SH-SY5Y (cell line): ENCODE results near the gene PATJ.

ENCODE experiments used
- GATA2 ChIP-seq: IDR thresholded peaks from 2 replicates; pipeline ENCODE4 v1.6.1; 2011; ENCODE audit warnings: mild to moderate bottlenecking, low read depth, low read length
- GATA3 ChIP-seq: IDR thresholded peaks from 2 replicates; pipeline ENCODE4 v1.6.1; 2011; ENCODE audit warnings: low read depth, mild to moderate bottlenecking, low read length, moderate library complexity

The PATJ gene

DNA sequence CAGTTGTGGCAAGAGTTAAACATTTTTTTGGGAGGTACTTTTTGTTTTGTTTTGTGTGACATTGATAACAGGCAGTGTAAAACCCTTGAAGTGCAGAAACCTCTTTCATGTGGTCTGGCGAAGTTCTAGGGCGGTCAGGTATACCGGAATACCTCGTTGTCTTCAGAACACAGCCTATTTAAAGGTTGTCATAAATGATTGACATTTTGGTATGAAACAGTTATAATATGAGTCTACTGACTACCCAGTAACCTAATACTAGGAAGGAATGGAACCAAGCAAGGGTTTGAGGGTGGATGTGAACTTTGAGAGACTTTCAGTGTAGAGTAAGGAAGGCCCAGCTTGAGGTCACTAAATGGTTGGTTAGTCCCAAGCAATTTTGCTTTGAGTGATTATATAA is 40.5 kb downstream of the PATJ start:
- TF ChIP-seq GATA3 (no peak), GATA2 (no peak)

- TF ChIP-seq GATA3 (no peak), GATA2 (no peak)
Observed at GRCh38 chr1:61784726-61785125, 42.4 kb downstream of the PATJ start.

DNA sequence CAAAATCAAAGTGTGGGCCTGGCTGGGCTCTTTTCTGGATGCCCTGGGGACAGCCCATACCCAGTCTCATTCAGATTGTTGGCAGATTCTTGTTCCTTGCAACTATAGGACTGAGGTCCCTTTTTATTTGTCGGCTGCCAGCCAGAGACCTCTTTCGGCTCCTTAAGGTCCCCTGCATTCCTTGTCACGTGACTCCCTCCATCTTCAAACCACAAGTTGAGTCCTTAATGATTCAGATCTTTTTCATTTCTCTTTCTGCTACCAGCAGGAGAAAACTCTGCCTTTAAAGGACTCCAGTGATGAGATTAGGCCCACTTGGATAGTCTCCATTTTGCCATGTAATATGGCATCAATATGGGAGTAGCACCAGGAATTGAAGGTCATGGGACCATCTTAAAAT is 48.6 kb downstream of the PATJ start:
- TF ChIP-seq GATA2 (no peak), GATA3 (no peak)

GRCh38 chr1:61797045-61797755 is 54.9 kb downstream of the PATJ start:
- no peak for TF ChIP-seq GATA3
- TF ChIP-seq GATA2, result no peak

- TF ChIP-seq GATA2 (no peak), GATA3 (no peak)
Observed at GRCh38 chr1:61807606-61808140, 65.4 kb downstream of the PATJ start.

DNA sequence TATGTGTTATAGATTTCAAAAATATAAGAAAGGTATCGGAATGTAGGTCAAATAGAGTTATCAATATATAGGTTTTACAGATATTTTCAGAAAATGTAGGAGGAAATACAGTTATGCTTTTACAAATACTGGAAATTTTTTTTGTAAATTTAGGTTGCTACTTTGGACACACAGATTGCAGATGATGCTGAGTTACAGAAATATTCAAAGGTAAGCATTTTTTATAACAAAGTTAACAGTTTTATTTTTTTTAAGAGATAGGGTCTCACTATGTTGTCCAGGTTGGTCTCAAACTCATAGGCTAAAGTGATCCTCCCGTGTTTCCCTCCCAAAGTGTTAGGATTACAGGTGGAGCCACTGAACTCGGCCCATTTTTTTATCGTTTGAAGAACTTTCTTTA is 66.0 kb downstream of the PATJ start:
- TF ChIP-seq GATA2, result no peak
- no peak for TF ChIP-seq GATA3

- TF ChIP-seq GATA3 (no peak), GATA2 (no peak)
Observed at GRCh38 chr1:61808968-61809367, 66.7 kb downstream of the PATJ start.

- no peak for TF ChIP-seq GATA3
- TF ChIP-seq GATA2, result no peak
Observed at GRCh38 chr1:61812916-61813315, 70.6 kb downstream of the PATJ start.

- no peak for TF ChIP-seq GATA3
- no peak for TF ChIP-seq GATA2
Observed at GRCh38 chr1:61816191-61816590, 73.9 kb downstream of the PATJ start.

DNA sequence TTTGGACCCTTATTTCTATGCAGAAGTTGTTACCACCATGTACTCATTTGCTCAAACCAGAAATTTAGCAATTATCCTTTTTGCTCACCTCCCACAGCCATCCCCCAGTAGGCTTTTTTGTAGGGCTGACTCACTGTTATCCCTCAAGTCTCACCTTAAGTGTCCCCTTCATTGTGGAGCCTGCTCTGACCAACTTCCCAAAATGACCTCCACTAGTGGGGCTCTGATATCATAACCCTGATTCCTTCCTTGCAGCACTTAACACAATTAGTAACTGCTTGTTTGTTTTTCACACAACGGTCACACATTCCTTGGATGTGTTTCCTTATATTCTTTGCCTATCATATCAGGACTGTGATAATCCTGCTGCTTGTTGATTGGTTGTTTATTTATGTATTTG is 76.7 kb downstream of the PATJ start:
- TF ChIP-seq GATA3 (no peak), GATA2 (no peak)

DNA sequence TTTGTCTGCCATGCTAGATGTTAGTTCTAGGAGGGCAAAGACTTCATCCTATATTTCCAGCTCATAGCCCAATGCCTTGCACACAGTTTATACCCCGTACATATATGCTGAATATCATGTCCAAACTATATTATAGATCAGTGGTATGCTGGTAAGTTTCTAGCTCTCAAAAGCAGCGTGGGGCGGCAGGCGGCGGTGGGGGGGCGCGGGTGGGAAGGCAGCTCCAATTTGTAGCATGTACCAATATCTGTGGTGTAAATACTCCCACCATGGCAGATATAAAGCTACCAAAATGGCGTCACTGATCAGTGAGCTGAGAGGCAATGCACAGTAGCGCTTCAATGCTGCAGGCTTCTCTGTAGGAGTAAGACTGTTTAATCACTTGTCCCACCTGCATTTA is 77.1 kb downstream of the PATJ start:
- no peak for TF ChIP-seq GATA2
- TF ChIP-seq GATA3, result no peak

GRCh38 chr1:61825393-61825792 is 83.1 kb downstream of the PATJ start:
- no peak for TF ChIP-seq GATA3
- no peak for TF ChIP-seq GATA2

DNA sequence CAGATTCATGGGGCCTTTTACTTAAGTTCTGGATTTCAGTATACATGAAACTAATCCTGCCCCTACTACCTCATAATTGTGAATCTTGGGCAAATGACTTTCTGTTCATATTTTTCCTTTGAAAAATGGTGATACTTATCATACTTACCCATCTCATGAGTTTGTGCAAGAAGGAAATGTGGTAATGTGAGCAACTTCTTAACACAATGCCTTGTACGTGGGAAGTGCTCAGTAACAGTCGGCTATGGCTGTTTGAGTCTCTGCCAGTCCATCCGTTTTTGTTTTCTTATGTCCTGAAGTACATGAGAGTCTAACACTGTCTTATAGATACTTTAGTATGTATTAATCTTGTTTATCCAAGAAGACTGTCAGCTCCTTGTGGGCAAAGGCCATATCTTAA is 86.5 kb downstream of the PATJ start:
- TF ChIP-seq GATA2 (no peak), GATA3 (no peak)

GRCh38 chr1:61836649-61837048 is 94.4 kb downstream of the PATJ start:
- no peak for TF ChIP-seq GATA2
- no peak for TF ChIP-seq GATA3

GRCh38 chr1:61839679-61840078 is 97.4 kb downstream of the PATJ start:
- no peak for TF ChIP-seq GATA2
- no peak for TF ChIP-seq GATA3

DNA sequence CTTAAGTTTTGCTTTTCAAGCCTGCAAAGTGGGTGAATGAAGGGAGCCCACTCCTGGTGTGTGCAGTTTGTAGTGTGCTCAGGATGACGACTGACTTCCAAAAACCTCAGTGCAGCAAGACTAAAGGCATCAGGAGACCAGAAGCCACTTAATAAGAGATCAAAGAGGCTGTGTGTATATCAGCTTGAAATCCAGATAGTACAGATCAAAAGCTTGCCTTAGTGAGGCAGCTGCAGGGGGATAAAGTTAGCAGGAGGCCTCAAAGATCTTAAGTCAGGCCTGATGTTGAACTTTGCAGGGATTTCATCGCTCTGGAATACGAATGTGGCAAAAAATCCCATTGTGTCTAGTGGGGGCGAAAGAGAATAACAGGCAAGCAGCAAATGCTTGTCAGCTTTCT is 99.8 kb downstream of the PATJ start:
- TF ChIP-seq GATA2 (no peak), GATA3 (no peak)
